A549 (cell line): ENCODE results near the gene PRRX2. TPM values are rescaled to one million over a fixed set of nuclear protein-coding genes. Genes with fewer than 3 reads are reported as not detected.

Source experiments
- ATAC-seq, 2 experiments: fragments of 200-7000 bp in 1 of 2; fragments of >200 bp in 1 of 2; cut with Nextera tagmentation in 1 of 2; cut with Tn5 transposase in 1 of 2; 3 replicates each; pipeline versions ENCODE4 v1.8.0 to v1.9.1; 2018 to 2020; ENCODE audit warnings: mild to moderate bottlenecking in 1 of 2, moderate library complexity in 1 of 2
- CTCF ChIA-PET: fragments of 300-600 bp; sonication (Branson Sonifier 250); formaldehyde crosslinking; extraction: SDS; loops from one replicate; lab custom pipeline; 2021; ENCODE audit warnings: antibody characterized with exemption, inconsistent platforms; lab: Yijun Ruan, JAX
- POLR2A ChIA-PET: fragments of 350-600 bp; formaldehyde crosslinking; extraction: SDS; loops from one replicate; lab custom pipeline; 2021; ENCODE audit warnings: antibody characterized with exemption, inconsistent platforms; lab: Yijun Ruan, JAX
- DNase-seq, 2 experiments: peaks; one replicate each; pipeline versions ENCODE4 v3.0.0 to v3.0.0-alpha.2; 2011 to 2016; ENCODE audit warnings: low read depth in 1 of 2, low spot score in 1 of 2
- FAIRE-seq: peaks from 2 replicates; lab custom pipeline; 2011; peaks lifted over from hg19 to GRCh38; lab: Jason Lieb, UNC
- H3K27ac ChIP-seq, 2 experiments: fragments of >200 bp; sonication (Bioruptor Twin); formaldehyde crosslinking; 3 replicates each; pipeline ENCODE4 v1.5.1; 2016 to 2017
- H3K4me1 ChIP-seq: fragments of >200 bp; sonication (Bioruptor Twin); formaldehyde crosslinking; 3 replicates; pipeline ENCODE4 v1.6.1; 2016
- H3K4me2 ChIP-seq: fragments of >200 bp; sonication (Bioruptor Twin); formaldehyde crosslinking; 3 replicates; pipeline ENCODE4 v1.6.1; 2016
- H3K4me3 ChIP-seq: fragments of >200 bp; sonication (Bioruptor Twin); formaldehyde crosslinking; 3 replicates; pipeline ENCODE4 v1.5.1; 2016
- H3K9me3 ChIP-seq: fragments of >200 bp; sonication (Bioruptor Twin); formaldehyde crosslinking; 3 replicates; pipeline ENCODE4 v1.6.1; 2016
- EHF ChIP-seq: fragments of 250-450 bp; sonication (Bioruptor Pico); IDR thresholded peaks from 2 replicates; pipeline ENCODE4 v1.5.0; 2020; ENCODE audit warnings: mild to moderate bottlenecking
- EHMT2 ChIP-seq: fragments of 200-600 bp; sonication (generic); IDR thresholded peaks from 2 replicates; pipeline ENCODE4 v1.6.1; 2016; ENCODE audit warnings: antibody characterized with exemption, low read depth, mild to moderate bottlenecking, moderate library complexity
- ESRRA ChIP-seq: fragments of 150-350 bp; IDR thresholded peaks from 2 replicates; pipeline ENCODE4 v1.6.1; 2014; ENCODE audit warnings: mild to moderate bottlenecking, low read length, borderline replicate concordance
- FOSB ChIP-seq: fragments of 250-450 bp; sonication (Bioruptor Pico); IDR thresholded peaks from 2 replicates; pipeline ENCODE4 v1.5.0; 2020; ENCODE audit warnings: mild to moderate bottlenecking, moderate library complexity
- FOSL2 ChIP-seq, 2 experiments: fragments of 450-650 bp in 1 of 2; fragments of >200 bp in 1 of 2; sonication (Bioruptor Twin) in 1 of 2; formaldehyde crosslinking; IDR thresholded peaks; 2 replicates each; pipeline versions ENCODE4 v1.5.0 to v1.6.1; 2016 to 2020; ENCODE audit warnings: mild to moderate bottlenecking in 1 of 2, moderate library complexity in 1 of 2
- GATA3 ChIP-seq: IDR thresholded peaks from 2 replicates; pipeline ENCODE4 v1.6.1; 2012; ENCODE audit warnings: borderline replicate concordance
- HES2 ChIP-seq: fragments of >200 bp; sonication (Bioruptor Twin); formaldehyde crosslinking; IDR thresholded peaks from 2 replicates; pipeline ENCODE4 v1.6.1; 2016
- HOXA7 ChIP-seq: fragments of 250-450 bp; sonication (Bioruptor Pico); IDR thresholded peaks from 2 replicates; pipeline ENCODE4 v1.5.0; 2020; ENCODE audit warnings: mild to moderate bottlenecking, moderate library complexity
- HOXB13 ChIP-seq: fragments of 250-450 bp; sonication (Bioruptor Pico); IDR thresholded peaks from 2 replicates; pipeline ENCODE4 v1.5.0; 2020; ENCODE audit warnings: low read depth, mild to moderate bottlenecking, moderate library complexity
- HOXB5 ChIP-seq: fragments of 250-450 bp; sonication (Bioruptor Pico); IDR thresholded peaks from 2 replicates; pipeline ENCODE4 v1.5.0; 2020; ENCODE audit warnings: mild to moderate bottlenecking, moderate library complexity
- JUN ChIP-seq, 2 experiments: fragments of >200 bp; sonication (Bioruptor Twin); formaldehyde crosslinking; IDR thresholded peaks; 2 replicates in 1 of 2; 3 replicates in 1 of 2; pipeline ENCODE4 v1.6.1; 2016 to 2017
- KDM1A ChIP-seq: fragments of 200-600 bp; sonication (generic); IDR thresholded peaks from 2 replicates; pipeline ENCODE4 v1.6.1; 2016; ENCODE audit warnings: low read depth, mild to moderate bottlenecking
- KDM5A ChIP-seq: fragments of 200-600 bp; sonication (generic); IDR thresholded peaks from 2 replicates; pipeline ENCODE4 v1.6.1; 2016; ENCODE audit warnings: antibody characterized with exemption, mild to moderate bottlenecking
- MAFK ChIP-seq: fragments of 450-650 bp; IDR thresholded peaks from 2 replicates; pipeline ENCODE4 v1.6.1; 2014; ENCODE audit not compliant: partially characterized antibody
- MAZ ChIP-seq: fragments of 150-350 bp; IDR thresholded peaks from 2 replicates; pipeline ENCODE4 v1.6.1; 2014; ENCODE audit warnings: antibody characterized with exemption, low read depth, low read length, borderline replicate concordance
- MYC ChIP-seq: IDR thresholded peaks from 2 replicates; pipeline ENCODE4 v1.6.1; 2012; ENCODE audit warnings: mild to moderate bottlenecking, inconsistent platforms, low read length, improper control_type of control experiment, borderline replicate concordance
- NFE2L2 ChIP-seq: fragments of 150-350 bp; conservative IDR thresholded peaks from 2 replicates; pipeline ENCODE4 v1.6.1; 2014; ENCODE audit warnings: low read length
- NPAS2 ChIP-seq: fragments of 250-450 bp; sonication (Bioruptor Pico); IDR thresholded peaks from 2 replicates; pipeline ENCODE4 v1.8.0; 2022; ENCODE audit warnings: mild to moderate bottlenecking, moderate library complexity, borderline replicate concordance
- NR3C1 ChIP-seq: fragments of >200 bp; sonication (Bioruptor Twin); formaldehyde crosslinking; IDR thresholded peaks from 3 replicates; pipeline ENCODE4 v1.6.1; 2017
- PHF8 ChIP-seq: fragments of 200-600 bp; sonication (generic); IDR thresholded peaks from 2 replicates; pipeline ENCODE4 v1.6.1; 2016; ENCODE audit warnings: low read depth, mild to moderate bottlenecking, antibody characterized with exemption, moderate library complexity, borderline replicate concordance
- POLR2A ChIP-seq: IDR thresholded peaks from 2 replicates; pipeline ENCODE4 v1.6.1; 2012; ENCODE audit warnings: mild to moderate bottlenecking, low read length
- RAD21 ChIP-seq, 2 experiments: fragments of >200 bp in 1 of 2; sonication (Bioruptor Twin) in 1 of 2; formaldehyde crosslinking in 1 of 2; IDR thresholded peaks in 1 of 2; conservative IDR thresholded peaks in 1 of 2; 2 replicates in 1 of 2; 3 replicates in 1 of 2; pipeline ENCODE4 v1.6.1; 2012 to 2018; ENCODE audit warnings: inconsistent platforms in 1 of 2
- RNF2 ChIP-seq: fragments of 200-600 bp; sonication (generic); IDR thresholded peaks from 2 replicates; pipeline ENCODE4 v1.6.1; 2016; ENCODE audit warnings: low read depth, mild to moderate bottlenecking, antibody characterized with exemption, moderate library complexity, borderline replicate concordance
- SREBF2 ChIP-seq: fragments of 450-650 bp; IDR thresholded peaks from 2 replicates; pipeline ENCODE4 v1.6.1; 2014; ENCODE audit warnings: mild to moderate bottlenecking, moderate library complexity
- TFCP2L1 ChIP-seq: fragments of 250-450 bp; sonication (Bioruptor Pico); IDR thresholded peaks from 2 replicates; pipeline ENCODE4 v1.5.0; 2021; ENCODE audit warnings: mild to moderate bottlenecking
- TP53 ChIP-seq: fragments of 250-450 bp; sonication (Bioruptor Pico); IDR thresholded peaks from 2 replicates; pipeline ENCODE4 v1.5.0; 2021; ENCODE audit warnings: mild to moderate bottlenecking, moderate library complexity
- ZC3H11A ChIP-seq: fragments of 450-650 bp; IDR thresholded peaks from 2 replicates; pipeline ENCODE4 v1.6.1; 2014; ENCODE audit warnings: antibody characterized with exemption, mild to moderate bottlenecking
- ZNF302 ChIP-seq: fragments of 250-450 bp; sonication (Bioruptor Pico); IDR thresholded peaks from 2 replicates; pipeline ENCODE4 v1.9.0; 2021; ENCODE audit warnings: inconsistent platforms, mild to moderate bottlenecking, moderate library complexity
- ZSCAN20 ChIP-seq: fragments of 250-450 bp; sonication (Bioruptor Pico); IDR thresholded peaks from 2 replicates; pipeline ENCODE4 v1.8.0; 2022; ENCODE audit warnings: mild to moderate bottlenecking, moderate library complexity
- WGBS: methylation state at CpG from one replicate; pipeline ENCODE4 v1.1.6; 2017; ENCODE audit errors: missing lambda C conversion rate; 5-methylcytosine and 5-hydroxymethylcytosine counted together
- polyA plus RNA-seq, 4 experiments: library from polyadenylated mRNA; depleted of rRNA in 3 of 4; stranded (reverse); fragments of >200 nt; fragmentation: RNase III in 1 of 4; extraction: RNeasy Plus Mini Kit Qiagen cat#74134 plus additional on column Dnase treatment in 1 of 4; gene quantifications; 2 replicates in 3 of 4; 3 replicates in 1 of 4; pipeline ENCODE4 v1.2.3, GENCODE V29; 2011 to 2017
- TF ChIP-seq, protein P1 (sequence below): fragments of 200-600 bp; sonication (generic); IDR thresholded peaks from 2 replicates; pipeline ENCODE4 v1.6.1; 2016; ENCODE audit warnings: antibody characterized with exemption, mild to moderate bottlenecking, moderate library complexity
- TF ChIP-seq, protein P2 (sequence below): IDR thresholded peaks from 2 replicates; pipeline ENCODE4 v1.6.1; 2012
- TF ChIP-seq, protein P3 (sequence below): fragments of 450-650 bp; IDR thresholded peaks from 2 replicates; pipeline ENCODE4 v1.6.1; 2014; ENCODE audit warnings: antibody characterized with exemption
- TF ChIP-seq, protein P4 (sequence below): fragments of >200 bp; sonication (Bioruptor Twin); formaldehyde crosslinking; IDR thresholded peaks from 3 replicates; pipeline ENCODE4 v1.6.1; 2016
- TF ChIP-seq, protein P5 (sequence below): IDR thresholded peaks from 2 replicates; pipeline ENCODE4 v1.6.1; 2012

The PRRX2 gene
- polyA plus RNA-seq, 2 of the 4 experiments (the other 2 are of a cell fraction) = 0.90 to 2.7 TPM

DNA sequence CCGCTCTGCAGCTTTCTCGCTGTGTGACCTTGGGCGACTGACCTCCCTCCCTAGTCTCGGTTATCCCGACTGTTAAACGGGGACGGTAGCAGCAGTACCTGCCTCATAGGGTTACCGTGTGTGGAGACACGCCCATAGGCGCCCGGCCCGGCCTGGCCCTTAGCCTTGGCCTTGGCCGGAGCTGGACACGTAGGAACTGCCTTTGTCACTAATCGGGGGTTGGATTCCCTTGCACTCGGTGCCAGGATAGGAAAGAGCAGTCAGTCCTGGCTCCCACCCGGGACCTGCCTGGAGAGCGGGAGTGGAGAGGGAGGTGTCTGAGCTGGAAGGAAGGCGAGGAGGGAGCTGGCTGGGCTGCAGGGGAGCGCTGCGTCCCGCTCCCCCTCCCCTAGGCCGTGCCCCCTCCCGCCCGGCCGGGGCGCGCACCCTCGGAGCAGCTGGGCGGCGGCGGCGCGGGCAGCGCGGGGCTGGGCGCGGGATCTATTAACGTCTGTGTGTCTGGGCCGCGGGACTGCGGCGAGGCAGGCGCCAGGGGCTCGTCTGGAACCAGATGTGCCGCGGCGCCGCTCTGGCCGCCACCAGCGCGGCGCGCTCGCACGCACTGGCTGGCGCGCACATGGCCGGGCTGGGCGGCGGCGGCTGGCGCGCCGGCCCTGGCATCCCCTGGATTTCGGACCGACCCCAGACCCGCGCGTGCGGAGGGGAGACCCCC is 31.7 kb downstream of the PRRX2 start:
- DNase-seq (peak; percentile 44 to 60), ATAC-seq (peak; percentile 76 to 85), FAIRE-seq (no peak)
- ChIA-PET CTCF (interaction anchor here (0.6 to 4.9 kb wide), 18 partner anchors 9 to 554 kb away, joined by 3 to 45 read pairs (median 4); partner anchors contain the start of gene ASB6), POLR2A (interaction anchor here (0.6 to 1.4 kb wide), 5 partner anchors 14 to 87 kb away, joined by 3 to 4 read pairs (median 4); partner anchors contain the start of gene NTMT1)
- H3K4me2 ChIP-seq = peak overlapping the region; percentile 99
- peak overlapping the region; percentile 64 for H3K4me3 ChIP-seq
- no peaks in the 10 kb centered on the region for H3K9me3 ChIP-seq
- 12% methylated on average over 45 of the region's 71 CpGs for WGBS
- H3K27ac ChIP-seq = peak overlapping the region; percentile 97
- H3K4me1 ChIP-seq = peaks cover 13% of the 10 kb centered on the region
- TF ChIP-seq KDM5A (no peak), ZNF302 (CRISPR knock-in tag) (no peak), HOXA7 (CRISPR knock-in tag) (no peak), HOXB5 (CRISPR knock-in tag) (no peak), HOXB13 (no peak), MAFK (no peak), MYC (peak; percentile 85; the same call in 1 of the 2 replicates), TP53 (CRISPR knock-in tag) (no peak), JUN (IDR thresholded peaks at IDR 0.05) (peak; percentile 35 to 52; a peak in 2 of 5 replicates), EHF (no peak), NR3C1 (no peak), KDM1A (no peak), EHMT2 (no peak), NFE2L2 (no peak), TFCP2L1 (CRISPR knock-in tag) (no peak), PHF8 (no peak), FOSL2 (IDR thresholded peaks at IDR 0.05) (no peak), FOSL2 (CRISPR knock-in tag; IDR thresholded peaks at IDR 0.05) (no peak), ZC3H11A (no peak), HES2 (no peak), FOSB (CRISPR knock-in tag) (no peak), RAD21 (conservative IDR thresholded peaks at IDR 0.05 in 1 of 2, IDR thresholded peaks at IDR 0.05 in 1 of 2) (no peak), RNF2 (no peak), ESRRA (peak; percentile 76; the same call in 1 of the 2 replicates), MAZ (no peak), SREBF2 (no peak), ZSCAN20 (no peak), POLR2A (peak; percentile 43), GATA3 (no peak), NPAS2 (CRISPR knock-in tag) (no peak)
- TF ChIP-seq, protein P1, sequence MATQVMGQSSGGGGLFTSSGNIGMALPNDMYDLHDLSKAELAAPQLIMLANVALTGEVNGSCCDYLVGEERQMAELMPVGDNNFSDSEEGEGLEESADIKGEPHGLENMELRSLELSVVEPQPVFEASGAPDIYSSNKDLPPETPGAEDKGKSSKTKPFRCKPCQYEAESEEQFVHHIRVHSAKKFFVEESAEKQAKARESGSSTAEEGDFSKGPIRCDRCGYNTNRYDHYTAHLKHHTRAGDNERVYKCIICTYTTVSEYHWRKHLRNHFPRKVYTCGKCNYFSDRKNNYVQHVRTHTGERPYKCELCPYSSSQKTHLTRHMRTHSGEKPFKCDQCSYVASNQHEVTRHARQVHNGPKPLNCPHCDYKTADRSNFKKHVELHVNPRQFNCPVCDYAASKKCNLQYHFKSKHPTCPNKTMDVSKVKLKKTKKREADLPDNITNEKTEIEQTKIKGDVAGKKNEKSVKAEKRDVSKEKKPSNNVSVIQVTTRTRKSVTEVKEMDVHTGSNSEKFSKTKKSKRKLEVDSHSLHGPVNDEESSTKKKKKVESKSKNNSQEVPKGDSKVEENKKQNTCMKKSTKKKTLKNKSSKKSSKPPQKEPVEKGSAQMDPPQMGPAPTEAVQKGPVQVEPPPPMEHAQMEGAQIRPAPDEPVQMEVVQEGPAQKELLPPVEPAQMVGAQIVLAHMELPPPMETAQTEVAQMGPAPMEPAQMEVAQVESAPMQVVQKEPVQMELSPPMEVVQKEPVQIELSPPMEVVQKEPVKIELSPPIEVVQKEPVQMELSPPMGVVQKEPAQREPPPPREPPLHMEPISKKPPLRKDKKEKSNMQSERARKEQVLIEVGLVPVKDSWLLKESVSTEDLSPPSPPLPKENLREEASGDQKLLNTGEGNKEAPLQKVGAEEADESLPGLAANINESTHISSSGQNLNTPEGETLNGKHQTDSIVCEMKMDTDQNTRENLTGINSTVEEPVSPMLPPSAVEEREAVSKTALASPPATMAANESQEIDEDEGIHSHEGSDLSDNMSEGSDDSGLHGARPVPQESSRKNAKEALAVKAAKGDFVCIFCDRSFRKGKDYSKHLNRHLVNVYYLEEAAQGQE = no peak
- TF ChIP-seq, protein P2, sequence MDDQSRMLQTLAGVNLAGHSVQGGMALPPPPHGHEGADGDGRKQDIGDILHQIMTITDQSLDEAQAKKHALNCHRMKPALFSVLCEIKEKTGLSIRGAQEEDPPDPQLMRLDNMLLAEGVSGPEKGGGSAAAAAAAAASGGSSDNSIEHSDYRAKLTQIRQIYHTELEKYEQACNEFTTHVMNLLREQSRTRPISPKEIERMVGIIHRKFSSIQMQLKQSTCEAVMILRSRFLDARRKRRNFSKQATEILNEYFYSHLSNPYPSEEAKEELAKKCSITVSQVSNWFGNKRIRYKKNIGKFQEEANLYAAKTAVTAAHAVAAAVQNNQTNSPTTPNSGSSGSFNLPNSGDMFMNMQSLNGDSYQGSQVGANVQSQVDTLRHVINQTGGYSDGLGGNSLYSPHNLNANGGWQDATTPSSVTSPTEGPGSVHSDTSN = no peak
- TF ChIP-seq, protein P3, sequence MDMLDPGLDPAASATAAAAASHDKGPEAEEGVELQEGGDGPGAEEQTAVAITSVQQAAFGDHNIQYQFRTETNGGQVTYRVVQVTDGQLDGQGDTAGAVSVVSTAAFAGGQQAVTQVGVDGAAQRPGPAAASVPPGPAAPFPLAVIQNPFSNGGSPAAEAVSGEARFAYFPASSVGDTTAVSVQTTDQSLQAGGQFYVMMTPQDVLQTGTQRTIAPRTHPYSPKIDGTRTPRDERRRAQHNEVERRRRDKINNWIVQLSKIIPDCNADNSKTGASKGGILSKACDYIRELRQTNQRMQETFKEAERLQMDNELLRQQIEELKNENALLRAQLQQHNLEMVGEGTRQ = no peak
- TF ChIP-seq, protein P4, sequence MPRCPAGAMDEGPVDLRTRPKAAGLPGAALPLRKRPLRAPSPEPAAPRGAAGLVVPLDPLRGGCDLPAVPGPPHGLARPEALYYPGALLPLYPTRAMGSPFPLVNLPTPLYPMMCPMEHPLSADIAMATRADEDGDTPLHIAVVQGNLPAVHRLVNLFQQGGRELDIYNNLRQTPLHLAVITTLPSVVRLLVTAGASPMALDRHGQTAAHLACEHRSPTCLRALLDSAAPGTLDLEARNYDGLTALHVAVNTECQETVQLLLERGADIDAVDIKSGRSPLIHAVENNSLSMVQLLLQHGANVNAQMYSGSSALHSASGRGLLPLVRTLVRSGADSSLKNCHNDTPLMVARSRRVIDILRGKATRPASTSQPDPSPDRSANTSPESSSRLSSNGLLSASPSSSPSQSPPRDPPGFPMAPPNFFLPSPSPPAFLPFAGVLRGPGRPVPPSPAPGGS = no peak
- TF ChIP-seq, protein P5, sequence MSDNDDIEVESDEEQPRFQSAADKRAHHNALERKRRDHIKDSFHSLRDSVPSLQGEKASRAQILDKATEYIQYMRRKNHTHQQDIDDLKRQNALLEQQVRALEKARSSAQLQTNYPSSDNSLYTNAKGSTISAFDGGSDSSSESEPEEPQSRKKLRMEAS = peak; percentile 85; the same call in 1 of the 2 replicates
